A673 (cell line): ENCODE measurements around the gene SLC16A3.

Source experiments
- EZH2 ChIP-seq: fragments of 200-600 bp; sonication (generic); IDR thresholded peaks from 2 replicates; pipeline ENCODE4 v1.6.1; 2017; ENCODE audit warnings: borderline replicate concordance, low read depth, mild to moderate bottlenecking, mixed read lengths, antibody characterized with exemption, low read length; ENCODE audit not compliant: poor library complexity, severe bottlenecking
- TF ChIP-seq, protein P1 (sequence below): fragments of 300-800, 200-600 bp; sonication (generic); conservative IDR thresholded peaks from 2 replicates; pipeline ENCODE4 v1.5.1; 2017; ENCODE audit warnings: low read depth, mild to moderate bottlenecking, antibody characterized with exemption, low read length, moderate library complexity, mixed read lengths

- TF ChIP-seq, protein P1, sequence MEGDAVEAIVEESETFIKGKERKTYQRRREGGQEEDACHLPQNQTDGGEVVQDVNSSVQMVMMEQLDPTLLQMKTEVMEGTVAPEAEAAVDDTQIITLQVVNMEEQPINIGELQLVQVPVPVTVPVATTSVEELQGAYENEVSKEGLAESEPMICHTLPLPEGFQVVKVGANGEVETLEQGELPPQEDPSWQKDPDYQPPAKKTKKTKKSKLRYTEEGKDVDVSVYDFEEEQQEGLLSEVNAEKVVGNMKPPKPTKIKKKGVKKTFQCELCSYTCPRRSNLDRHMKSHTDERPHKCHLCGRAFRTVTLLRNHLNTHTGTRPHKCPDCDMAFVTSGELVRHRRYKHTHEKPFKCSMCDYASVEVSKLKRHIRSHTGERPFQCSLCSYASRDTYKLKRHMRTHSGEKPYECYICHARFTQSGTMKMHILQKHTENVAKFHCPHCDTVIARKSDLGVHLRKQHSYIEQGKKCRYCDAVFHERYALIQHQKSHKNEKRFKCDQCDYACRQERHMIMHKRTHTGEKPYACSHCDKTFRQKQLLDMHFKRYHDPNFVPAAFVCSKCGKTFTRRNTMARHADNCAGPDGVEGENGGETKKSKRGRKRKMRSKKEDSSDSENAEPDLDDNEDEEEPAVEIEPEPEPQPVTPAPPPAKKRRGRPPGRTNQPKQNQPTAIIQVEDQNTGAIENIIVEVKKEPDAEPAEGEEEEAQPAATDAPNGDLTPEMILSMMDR, result no peak
- TF ChIP-seq EZH2, result no peak
Measured at GRCh38 chr17:82187500-82187899, 41.3 kb upstream of the SLC16A3 start.
